MM.1S (cell line): Measurements from ENCODE around the gene LCE2A.

Source experiments
- CTCF ChIP-seq: fragments of 300-600 bp; sonication (generic); IDR thresholded peaks from 2 replicates; pipeline ENCODE4 v1.5.1; 2016; ENCODE audit warnings: antibody characterized with exemption, low read length, mixed read lengths
- EZH2 ChIP-seq: fragments of 300-600 bp; sonication (generic); optimal IDR thresholded peaks from 2 replicates; pipeline ENCODE3; 2017; ENCODE audit warnings: low read depth, mild to moderate bottlenecking, antibody characterized with exemption, low read length, mixed read lengths
- EZH2phosphoT487 ChIP-seq: fragments of 300-600 bp; sonication (generic); IDR thresholded peaks from 2 replicates; pipeline ENCODE4 v1.6.1; 2018; ENCODE audit warnings: antibody characterized with exemption, low read length

GRCh38 chr1:152656459-152656858, 41.7 kb upstream of the LCE2A start:
- TF ChIP-seq CTCF (no peak), EZH2 (no peak), EZH2phosphoT487 (no peak)
